Measurements from ENCODE around the gene SNTG2.
"Not testable (repeated sequence)": the region's sequence is repeated elsewhere in the genome, so short reads cannot be mapped to it uniquely, and the experiment has no call there.

SNTG2 gene

GRCh38 chr2:1400943-1401735 is 450.5 kb downstream of the SNTG2 start:
- DNase-seq: no peak

- DNase-seq: no peak
These were observed 451.4 kb downstream of the SNTG2 start for GRCh38 chr2:1402064-1402463.

GRCh38 chr2:1403565-1403964 is 452.9 kb downstream of the SNTG2 start:
- no peak for DNase-seq

- DNase-seq: no peak
These were observed 454.5 kb downstream of the SNTG2 start for GRCh38 chr2:1405124-1405523.

GRCh38 chr2:1405967-1406366 is 455.3 kb downstream of the SNTG2 start:
- no peak for DNase-seq

- no peak for DNase-seq
These were observed 455.8 kb downstream of the SNTG2 start for GRCh38 chr2:1406434-1406833.

GRCh38 chr2:1407950-1408675 is 457.5 kb downstream of the SNTG2 start:
- no peak for DNase-seq

GRCh38 chr2:1413156-1413710 is 462.6 kb downstream of the SNTG2 start, which contains the start of gene TPO:
TPO (plus strand) TSS chr2:1413463; CDS start chr2:1414409, 946 bp downstream.
- no peak for DNase-seq

GRCh38 chr2:1414121-1414520 is 463.5 kb downstream of the SNTG2 start:
- DNase-seq: no peak

- not testable (repeated sequence) for DNase-seq
These were observed 464.3 kb downstream of the SNTG2 start for GRCh38 chr2:1414901-1415300.

GRCh38 chr2:1415501-1415900 is 464.9 kb downstream of the SNTG2 start:
- no peak for DNase-seq
